GM19395 (cell line): ENCODE measurements around the gene POLR3B.
"Not testable (repeated sequence)": the region's sequence is repeated elsewhere in the genome, so short reads cannot be mapped to it uniquely, and the experiment has no call there.

ENCODE experiments used
- ATAC-seq: cut with Tn5 transposase; IDR thresholded peaks from one replicate; pipeline ENCODE4 v1.9.1; 2021; ENCODE audit warnings: mild to moderate bottlenecking, moderate library complexity; ENCODE audit not compliant: unreplicated experiment

The POLR3B gene

DNA sequence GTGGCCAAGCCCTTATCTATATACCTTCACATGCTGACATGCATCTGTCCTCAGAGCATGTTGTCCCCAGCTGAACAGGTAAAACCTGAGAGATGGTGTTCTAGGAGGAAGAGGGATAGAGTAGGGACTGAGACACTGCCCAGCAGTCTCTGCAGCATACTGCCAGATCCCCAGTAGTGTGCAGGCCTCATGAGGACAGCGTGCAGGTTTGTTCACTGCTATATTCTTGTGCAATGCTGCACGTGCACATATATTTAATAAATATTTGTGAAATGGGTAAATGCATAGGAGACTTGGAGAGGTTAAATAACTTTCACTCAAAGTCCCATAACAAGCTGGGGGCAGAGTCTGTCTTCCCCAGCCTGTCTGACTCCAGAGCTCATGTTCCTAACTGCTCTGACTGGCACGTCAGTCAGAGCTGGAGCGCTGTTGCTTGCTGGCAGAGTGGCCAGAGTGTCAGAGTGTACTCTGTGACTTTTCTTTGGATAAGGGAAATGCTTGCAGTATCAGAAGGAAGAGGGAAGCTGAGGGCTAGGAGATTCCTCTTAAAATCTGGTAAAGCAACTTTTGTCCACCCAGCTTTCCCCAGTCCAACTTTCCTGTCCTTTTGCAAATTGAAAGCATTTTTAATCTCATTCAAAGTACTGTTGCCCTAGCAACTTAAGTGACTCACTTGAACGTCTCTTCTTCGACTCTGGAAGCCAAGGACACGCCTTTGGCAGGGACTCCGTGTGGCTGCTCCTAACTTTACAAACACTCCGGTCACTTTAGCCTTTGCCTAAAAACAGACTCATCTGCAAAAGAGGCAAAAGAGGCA is 14.9 kb upstream of the POLR3B start:
- no peak for ATAC-seq

DNA sequence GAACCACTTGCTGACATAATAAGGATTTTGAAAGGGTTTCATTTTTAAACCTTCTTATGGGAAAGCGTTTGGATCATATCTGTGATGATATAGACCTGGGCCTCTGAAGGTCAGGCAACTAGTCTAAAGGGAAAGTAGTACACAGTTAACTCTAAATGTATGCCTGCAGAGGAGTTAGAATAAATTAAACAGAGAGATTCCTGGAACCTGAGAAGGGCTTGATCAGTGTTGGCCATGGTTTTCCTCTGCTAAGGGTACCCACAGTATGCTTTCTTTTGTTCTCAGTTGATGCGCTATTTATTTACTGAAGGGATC is 14.4 kb upstream of the POLR3B start:
- no peak for ATAC-seq

DNA sequence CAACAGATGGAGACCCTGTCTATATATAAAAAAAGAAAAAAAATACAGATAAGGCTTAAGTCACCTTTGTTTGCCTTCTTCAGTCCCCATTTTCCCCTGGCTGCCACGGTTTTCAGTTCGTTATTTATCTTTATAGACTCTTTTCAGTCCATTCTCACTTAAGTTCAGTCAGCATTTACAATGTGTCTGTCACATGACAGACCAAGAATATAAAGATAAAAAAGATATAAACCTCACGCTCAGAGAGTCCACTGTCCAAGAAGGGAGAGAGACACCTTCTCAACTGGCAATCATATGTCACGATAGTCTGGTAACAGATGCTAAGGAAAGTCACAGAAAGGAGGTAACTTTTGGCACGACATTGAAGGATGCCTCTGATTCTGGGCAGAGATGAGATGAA is 13.4 kb upstream of the POLR3B start:
- no peak for ATAC-seq

- no peak for ATAC-seq
Observed at GRCh38 chr12:106345746-106346145, 11.8 kb upstream of the POLR3B start.

DNA sequence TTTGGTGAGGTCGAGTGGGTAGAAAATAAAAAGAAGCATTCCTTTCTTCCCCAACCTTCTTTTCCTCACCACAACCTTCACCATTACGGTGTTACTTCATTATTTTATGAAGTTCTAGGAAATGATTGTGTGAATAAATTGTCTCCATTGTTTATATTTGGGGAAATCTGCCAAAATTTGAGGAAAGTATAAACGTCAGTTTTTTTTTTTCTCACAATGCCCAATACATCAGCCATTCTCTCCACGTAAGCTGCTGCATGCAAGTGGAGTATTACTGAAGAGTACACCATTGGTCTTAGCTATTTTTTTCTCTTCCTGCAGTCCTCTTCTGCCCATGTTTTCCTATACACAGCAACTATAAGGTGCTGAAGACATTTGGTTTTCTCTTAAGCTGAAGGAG is 9.1 kb upstream of the POLR3B start:
- no peak for ATAC-seq

DNA sequence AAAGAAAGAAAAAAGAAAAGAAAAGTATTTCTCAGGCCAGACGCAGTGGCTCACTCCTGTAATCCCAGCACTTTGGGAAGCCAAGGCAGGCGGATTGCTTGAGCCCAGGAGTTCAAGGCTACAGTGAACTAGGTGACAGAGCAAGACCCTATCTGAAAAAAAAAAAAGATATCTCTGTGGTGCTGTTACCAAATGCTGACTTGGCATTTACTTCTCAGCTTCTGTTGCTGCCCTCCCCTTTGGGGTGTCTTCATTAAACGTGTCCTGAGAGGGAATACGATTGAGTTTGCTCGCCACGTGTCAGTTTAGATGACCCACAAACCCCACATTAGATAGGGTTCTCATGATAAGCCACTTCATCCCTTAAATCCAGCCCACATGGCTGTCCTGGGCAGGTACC is 4.4 kb upstream of the POLR3B start:
- no peak for ATAC-seq

DNA sequence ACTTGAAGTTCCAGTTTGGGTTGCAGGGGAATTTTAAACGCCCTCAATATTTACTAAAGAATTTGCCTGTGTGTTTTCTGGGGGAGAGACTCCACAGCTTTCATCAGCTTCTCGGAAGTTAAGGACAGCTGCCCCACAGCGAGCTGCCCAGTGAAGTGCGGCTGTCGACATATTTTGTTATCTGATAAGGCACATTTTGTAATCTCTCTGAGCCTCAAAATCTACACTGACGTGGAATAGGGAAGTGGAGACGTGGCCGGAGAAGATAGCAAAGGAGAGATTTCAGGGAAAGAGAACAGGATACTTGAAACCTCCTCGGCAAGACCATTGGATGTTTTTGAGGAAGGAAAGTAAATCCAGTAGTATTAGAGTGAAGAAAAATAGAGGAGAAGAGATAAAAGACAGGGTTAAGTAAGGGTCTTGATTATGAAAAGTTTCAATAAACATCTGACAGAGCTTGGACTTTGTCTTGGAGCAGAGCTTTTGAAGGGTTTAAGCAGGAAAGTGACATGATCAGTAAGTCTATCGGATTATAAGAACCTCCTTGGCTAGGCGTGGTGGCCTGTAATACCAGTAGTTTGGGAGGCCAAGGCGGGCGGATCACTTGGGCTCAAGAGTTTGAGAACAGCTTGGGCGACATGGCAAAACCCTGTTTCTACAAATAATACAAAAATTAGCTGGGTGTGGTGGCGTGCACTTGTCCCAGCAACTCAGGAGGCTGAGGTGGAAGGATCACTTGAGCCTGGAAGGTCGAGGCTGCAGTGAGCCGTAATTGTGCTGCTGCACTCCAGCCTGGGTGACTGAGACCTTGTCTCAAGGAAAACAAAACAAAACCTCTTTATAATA is 1.1 kb downstream of the POLR3B start:
- peak; percentile 24 for ATAC-seq

DNA sequence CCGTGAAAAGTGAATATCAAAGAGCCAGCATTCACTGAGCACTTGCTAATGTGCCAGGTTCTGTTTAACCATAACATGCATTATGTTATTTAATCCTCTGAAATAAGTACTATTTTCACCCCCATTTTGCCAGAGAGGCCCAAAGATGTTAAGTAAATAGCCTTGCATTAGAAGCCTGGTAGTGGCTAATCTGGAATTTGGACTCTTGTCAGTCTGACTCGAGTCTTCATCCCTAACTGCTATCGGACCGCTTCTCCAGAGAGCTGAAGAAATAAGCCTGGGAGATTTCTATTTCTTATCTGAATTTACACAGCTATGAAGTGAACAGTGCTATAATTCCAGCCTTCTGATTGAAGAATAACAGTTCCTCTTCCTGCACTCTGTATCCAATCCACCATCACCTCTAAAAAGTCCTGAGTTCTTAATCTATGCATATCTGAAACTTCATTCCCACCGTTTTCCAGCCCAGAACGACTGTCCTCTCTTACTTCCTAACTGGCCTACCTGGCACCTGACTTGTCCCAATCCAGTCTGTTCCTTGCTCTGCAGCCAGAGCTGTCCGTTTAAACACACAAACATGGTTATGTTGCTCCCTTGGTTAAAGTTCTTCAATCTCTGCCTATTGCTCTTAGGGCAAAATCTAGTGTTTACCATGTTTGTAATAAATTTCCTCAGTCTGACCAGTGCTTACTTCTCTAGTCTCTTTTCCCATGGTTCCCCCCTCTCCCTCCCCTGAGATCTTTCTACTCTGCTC is 2.3 kb downstream of the POLR3B start:
- ATAC-seq, result no peak

DNA sequence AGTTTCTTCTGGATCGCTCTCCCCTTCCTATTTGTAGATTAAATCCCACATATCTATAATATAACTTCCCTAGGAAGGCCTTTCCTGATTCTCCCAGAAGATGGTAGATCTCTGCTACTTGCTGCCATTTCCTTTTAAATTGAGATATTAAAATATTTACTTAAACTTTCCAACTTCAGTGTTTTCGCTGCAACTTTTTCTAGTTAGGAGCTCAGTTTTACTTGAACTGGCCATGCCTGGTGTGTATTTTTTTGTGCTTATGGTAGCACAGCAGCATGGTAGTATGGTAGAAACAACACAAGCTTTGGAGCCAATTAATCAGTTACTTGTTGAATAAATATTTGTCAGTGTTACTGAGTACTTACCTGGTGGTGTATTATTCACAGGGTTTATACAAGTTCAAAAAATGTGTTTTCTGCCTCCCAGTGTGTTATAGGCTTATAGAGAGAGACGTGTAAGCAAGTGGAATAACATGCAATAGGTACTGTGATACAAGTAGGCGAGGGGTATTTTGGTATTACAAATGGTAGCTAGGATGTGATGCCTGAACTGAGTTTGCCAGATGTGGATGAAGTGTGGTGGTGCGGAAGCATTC is 2.9 kb downstream of the POLR3B start:
- no peak for ATAC-seq

DNA sequence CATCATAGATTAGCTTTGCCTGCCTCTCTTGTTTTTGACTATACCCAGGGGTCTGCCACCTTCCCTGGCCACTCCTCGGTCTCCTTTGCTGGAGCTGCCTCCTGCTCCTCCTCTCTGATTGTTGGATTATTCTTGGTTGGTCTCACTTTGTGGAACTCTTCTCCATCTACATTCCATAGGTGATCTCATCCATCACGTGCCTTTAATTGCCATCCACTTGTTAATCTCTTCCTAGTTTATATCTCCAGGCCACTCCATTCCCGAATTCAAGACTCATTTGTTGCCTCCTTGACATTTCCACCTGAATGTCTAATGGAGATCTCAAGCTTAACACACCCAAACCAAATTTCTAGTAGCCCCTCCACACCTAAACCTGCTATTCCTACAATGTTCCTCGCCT is 5.4 kb downstream of the POLR3B start:
- ATAC-seq, result no peak

- ATAC-seq, result no peak
Observed at GRCh38 chr12:106364261-106364660, 6.7 kb downstream of the POLR3B start.

GRCh38 chr12:106369624-106370346 is 12.2 kb downstream of the POLR3B start:
- ATAC-seq, result no peak

DNA sequence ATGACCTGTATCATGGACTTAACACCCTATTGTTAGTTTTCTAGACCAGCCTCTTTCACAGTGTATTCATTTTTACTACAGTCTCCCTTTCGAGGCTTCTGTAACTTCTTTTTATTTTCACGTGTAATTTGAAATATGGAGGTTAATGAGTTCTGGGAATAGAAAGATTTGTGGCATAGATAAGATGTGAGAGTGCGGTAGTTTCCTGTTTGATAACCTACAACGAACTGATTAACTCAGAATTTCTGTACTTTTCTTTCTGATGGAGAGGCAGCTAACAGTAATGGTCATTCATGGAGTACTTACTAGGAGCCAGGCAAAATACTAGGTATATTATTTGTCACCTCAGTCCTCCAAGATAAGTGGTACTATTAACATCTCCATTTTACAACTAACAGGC is 21.2 kb downstream of the POLR3B start:
- ATAC-seq, result no peak

DNA sequence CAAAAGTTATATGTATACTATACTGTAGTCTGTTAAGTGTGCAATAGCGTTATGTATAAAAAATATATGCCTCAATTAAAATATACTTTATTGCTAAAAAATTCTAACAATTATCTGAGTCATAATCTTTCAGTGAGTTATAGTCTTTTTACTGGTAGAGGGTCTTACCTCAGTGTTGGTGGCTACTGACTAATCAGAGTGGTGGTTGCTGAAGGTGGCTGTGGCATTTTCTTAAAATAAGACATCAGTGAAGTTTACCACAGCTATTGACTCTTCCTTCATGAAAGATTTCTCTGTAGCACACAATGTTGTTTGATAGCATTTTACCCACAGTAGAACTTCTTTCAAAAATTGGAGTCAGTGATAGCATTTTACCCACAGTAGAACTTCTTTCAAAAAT is 23.4 kb downstream of the POLR3B start:
- no peak for ATAC-seq

GRCh38 chr12:106381866-106382265 is 24.3 kb downstream of the POLR3B start:
- ATAC-seq, result not testable (repeated sequence)

- ATAC-seq, result no peak
Observed at GRCh38 chr12:106386813-106387535, 29.4 kb downstream of the POLR3B start.

DNA sequence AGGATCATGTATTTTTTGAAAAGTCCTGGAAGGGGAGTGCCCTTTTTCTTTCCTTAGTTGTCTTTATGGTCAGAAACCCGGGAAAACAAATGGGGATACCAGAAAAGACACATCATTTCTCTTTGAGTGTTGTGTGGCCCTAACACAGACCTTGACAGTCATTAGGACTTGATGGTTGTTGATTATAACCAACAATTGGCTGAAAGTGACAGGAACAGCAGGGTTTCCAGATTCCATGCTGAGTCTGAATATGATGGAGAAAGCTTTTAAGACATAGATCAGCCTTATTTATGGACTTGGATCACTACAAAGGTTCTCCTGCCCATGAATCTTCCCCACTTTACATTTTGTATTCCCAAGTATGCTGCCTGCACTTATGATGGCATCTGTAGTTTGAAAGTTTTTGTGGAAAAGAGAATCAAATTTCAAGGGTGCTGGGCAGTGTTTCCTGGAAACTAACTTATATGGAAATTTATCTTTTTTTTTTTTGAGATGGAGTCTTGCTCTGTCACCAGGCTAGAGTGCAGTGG is 30.4 kb downstream of the POLR3B start:
- ATAC-seq, result no peak

DNA sequence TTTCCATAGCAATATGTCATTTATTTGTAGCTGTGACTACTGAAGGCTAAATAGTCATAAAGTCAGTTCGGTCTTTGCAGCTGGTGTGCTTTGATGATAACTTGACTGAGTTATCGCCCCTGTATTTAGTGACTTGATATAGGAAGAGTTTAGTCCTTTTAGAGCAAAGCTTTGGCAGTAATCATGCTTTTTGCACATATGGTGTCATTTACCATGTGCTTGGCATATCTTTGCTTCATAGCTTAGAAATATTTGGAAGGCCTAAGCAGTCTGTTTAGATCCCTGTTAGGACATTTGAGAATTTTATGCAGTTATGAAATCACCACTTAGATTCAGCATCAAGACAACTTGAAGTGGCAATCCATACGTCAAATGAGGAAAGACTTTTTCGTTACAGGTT is 31.6 kb downstream of the POLR3B start:
- no peak for ATAC-seq

GRCh38 chr12:106392759-106393158 is 35.2 kb downstream of the POLR3B start:
- ATAC-seq, result no peak

DNA sequence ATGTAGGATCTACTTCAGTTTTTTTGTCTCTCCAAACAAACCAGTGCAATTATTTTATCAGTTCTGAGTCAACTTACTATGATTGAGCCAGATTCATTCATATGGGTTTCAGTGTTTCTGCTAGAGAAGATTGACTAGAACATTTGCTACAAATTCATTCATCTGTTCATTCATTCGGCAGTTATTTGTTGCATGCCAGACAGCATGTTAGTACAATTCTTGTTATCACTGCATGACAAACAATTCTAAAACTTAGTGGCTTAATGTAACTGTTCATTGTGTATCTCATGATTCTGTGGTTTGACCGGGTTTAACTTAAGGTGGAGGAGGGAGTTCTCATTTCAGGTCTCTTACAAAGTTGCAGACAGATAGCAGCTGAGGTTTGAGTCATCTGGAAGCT is 52.3 kb downstream of the POLR3B start:
- ATAC-seq, result no peak
